ENCODE data around the gene NKD2.
"Not testable (repeated sequence)": the region's sequence is repeated elsewhere in the genome, so short reads cannot be mapped to it uniquely, and the experiment has no call there.

The NKD2 gene

DNA sequence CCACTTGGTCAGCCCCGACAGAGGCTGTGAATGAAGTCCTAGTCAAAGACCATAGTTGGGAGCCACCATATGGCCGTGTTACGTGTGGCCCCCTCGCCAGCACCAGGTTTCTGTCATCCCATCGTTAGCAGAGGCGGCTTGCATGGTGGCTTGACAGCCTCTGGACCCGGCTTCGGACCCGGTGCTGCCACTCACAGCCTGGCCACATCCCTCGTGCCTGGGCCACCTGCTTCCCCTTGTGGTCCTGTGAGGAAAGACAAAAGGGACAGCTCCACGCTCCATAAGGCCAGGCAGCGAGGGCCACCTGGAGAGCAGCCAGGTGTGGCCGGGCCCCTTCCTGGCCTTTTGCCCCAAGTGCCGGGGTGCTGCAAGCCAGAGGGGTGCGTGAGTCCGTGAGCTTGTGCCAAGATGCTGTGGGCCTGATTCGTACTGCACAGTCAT is 6.2 kb downstream of the NKD2 start:
- DNase-seq, result no peak

- DNase-seq, result no peak
These were observed 6.9 kb downstream of the NKD2 start for GRCh38 chr5:1015507-1015906.

DNA sequence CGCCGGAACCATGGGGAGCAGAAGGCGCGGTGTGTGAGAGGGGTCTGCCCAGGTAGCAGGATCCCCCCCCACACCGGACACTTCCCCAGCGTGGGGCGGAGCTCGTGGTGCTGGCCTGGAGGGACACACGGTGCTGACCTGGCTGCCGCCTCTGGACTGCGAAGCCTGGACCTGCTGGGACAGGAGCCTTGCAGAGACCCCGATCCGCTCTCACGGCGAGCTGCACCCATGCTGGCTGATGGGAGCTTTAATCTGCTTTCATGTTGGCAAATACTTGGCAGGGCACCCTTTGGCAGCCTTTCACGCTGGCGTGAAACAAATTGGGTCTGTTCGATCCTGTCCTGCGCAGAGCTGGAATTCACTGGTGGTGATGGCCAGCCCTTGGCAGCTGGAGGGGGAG is 7.4 kb downstream of the NKD2 start:
- no peak for DNase-seq

GRCh38 chr5:1016476-1016875 is 7.9 kb downstream of the NKD2 start:
- DNase-seq, result no peak

- DNase-seq, result no peak
These were observed 8.5 kb downstream of the NKD2 start for GRCh38 chr5:1017056-1017455.

DNA sequence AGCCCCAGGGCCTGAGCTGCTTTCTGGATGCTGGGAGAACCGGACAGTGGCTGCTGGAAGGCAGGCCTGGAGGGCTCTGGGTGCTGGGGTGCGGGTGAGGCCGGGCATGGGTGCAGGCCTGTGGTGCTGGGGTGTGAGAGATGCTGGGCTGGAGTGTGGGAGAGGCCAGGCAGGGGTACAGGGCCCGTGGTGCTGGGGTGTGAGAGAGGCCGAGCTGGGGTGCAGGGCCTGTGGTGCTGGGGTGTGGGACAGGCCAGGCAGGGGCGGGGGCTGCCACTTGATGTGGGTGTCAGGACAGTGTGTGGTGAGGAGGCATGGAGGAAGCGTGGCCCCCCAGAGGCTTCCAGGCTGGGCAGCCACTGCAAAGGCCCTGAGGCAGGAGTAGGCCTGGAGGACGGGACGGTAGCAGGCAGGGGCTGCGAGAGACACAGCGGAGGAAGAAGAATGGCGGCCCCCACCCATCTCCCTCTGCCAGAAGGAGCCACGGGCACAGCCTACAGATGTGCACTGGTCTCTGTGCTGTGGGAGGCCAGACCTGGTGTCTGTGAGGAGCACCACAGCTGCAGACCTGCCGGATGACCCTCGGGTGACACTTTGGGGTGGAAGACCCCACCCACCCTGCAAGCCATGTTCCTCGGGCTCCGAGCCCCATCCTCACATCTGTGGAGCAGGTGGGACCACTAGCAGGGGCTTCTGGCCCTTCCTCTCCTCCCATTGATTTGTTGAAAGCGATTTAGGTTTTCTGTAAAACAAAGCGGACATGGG is 9.3 kb downstream of the NKD2 start:
- no peak for DNase-seq

GRCh38 chr5:1018596-1018995 is 10.0 kb downstream of the NKD2 start:
- no peak for DNase-seq

GRCh38 chr5:1019001-1019905 is 10.7 kb downstream of the NKD2 start:
- DNase-seq, result no peak

GRCh38 chr5:1020452-1020961 is 11.9 kb downstream of the NKD2 start:
- DNase-seq, result no peak

DNA sequence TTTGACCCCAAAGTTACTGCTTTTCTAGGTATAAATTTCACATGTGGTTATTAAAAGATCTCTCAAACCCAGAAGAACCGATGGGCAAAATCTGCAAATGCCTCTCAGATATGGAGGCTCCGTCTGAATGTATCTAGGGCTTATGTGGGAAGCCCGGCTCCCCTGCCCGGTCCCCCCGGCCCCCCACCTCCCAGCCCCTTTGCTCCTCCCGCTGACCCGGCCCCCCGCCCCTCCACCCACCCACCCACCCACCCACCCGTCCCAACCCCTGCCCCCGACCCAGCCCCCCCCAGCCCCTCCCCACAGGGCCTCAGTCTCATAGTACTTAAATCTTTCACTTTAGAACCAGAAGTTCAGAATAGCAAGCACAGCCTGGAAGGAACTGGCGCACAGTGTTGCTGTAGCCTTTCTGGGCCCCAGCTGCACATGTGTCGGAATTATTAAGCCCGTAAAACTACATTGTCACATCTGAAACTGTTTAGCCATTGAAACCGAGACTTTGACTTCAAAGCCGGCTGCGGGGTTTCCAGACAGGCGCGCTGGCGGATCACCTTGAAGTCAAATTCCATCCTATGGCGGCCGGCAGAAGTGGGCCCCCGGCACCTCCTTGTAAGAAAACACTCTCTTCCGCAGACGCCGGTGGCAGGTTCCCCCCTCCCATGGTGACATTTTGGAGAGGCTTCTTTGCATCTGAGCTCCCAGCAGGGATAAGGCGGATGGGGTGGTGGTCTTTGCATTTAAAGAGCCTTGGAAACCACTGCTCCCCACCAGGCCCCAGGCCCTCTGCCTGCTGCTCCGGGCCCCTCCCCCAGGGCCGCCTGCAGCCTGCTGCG is 12.8 kb downstream of the NKD2 start:
- no peak for DNase-seq

DNA sequence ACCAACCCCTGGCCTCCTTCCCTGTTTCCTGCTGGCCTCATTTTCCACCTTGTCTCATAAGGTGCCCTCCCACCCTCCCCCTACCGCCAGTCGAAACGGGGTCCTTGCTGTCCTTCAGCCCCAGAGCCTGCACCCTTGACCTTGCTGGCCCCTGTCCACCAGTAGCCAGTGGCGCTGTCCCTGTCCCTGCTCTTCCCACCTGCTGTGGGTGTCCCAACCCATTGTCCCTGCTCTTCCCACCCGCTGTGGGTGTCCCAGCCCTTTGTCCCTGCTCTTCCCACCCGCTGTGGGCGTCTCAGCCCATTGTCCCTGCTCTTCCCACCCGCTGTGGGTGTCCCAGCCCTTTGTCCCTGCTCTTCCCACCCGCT is 13.4 kb downstream of the NKD2 start:
- not testable (repeated sequence) for DNase-seq

GRCh38 chr5:1026700-1027621 is 18.4 kb downstream of the NKD2 start:
- no peak for DNase-seq

- DNase-seq, result no peak
These were observed 19.2 kb downstream of the NKD2 start for GRCh38 chr5:1027631-1028441.

DNA sequence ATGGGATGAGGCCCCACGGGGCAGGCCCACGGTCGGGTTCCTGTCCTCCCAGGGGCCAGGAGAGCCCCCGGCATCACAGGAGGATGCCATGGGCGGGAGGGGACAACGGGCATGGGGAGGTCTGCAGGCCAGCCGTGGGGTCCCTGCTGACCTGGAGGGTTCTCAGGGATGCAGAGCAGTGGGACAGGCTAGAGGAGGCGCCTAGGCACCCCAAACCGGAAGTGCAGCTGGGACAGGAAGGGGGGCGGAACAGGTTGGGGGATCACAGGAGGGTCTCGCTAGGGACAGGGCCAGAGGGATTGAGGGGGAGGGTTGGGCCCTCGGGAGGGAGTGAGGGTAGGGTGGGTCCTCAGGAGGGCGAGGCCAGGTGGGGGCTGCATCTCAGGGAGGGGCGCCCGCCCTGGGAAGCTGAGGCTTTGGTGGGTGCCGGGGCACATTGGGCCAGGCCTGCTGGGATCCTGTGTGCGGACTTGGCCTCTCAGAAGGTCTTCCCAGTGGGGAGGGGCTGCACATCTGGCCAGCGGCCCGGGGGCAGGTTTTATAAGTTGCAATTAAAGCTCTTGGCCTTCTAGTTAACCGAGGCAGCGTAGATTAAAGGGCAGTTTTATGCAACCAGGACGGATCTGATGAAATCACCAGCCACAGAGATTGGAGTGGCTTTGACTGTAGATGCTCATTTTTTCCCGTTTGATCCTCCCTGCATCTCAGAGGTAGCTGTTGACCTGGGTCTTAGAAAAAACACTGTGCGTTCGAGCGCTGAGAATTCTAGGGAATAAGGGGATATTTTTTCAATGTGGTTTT is 20.1 kb downstream of the NKD2 start:
- no peak for DNase-seq

DNA sequence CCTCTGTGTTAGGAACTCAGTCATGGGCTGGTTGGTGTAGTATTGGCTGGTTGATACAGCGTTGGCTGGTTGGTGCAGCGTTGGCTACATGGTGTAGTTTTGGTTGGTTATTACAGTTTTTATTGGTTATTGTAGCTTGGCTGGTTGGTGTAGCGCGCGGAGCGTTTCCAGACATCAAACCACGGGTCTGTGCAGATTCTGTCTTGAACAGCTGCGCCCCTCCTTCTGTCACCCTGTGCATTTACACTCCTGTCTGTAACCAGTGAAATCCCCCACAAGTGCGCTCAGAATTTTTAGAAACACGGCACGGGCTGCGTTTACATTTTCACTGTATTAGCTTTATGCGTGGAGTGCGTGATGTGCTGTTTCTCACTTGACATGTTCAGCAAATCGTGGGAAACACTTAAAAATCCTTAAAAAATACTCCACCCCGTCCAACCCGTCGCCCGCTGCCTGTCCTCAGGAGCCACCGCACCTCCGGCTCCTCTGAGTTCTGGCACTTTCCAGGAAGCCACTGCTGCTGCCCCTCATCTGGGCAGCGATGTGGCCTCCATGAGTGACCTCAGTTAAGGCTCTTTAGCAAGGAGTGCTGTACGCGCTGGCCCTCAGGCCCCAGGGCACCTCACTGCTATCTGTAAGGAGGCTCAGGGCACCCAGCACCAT is 20.8 kb downstream of the NKD2 start:
- no peak for DNase-seq

- no peak for DNase-seq
These were observed 21.5 kb downstream of the NKD2 start for GRCh38 chr5:1029945-1030625.

DNA sequence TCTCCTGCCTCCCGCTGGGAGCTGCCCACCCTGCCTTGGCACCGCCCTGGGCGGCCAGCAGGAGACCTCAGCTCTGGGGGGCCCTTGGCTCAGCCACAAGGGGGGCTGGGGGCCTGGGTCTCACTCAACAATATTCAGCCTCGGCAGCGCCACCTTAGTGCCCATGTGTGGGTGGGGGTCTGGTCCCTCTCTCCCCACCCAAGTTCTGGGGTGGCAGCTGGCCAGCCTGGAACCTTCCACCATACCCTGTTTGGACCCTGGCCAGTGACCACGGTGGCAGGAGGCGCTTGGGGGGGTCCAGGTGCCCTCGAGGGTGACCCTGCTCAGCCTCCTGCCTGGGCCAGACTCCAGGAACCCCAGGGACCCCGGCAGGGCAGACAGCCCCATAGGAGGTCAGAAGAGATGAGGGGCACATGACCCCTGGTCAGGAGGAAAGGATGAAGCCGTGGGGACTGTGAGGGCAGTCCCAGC is 22.2 kb downstream of the NKD2 start:
- no peak for DNase-seq

- DNase-seq, result no peak
These were observed 22.8 kb downstream of the NKD2 start for GRCh38 chr5:1031306-1031959.
